ENCODE measurements around the gene CREB5. TPM values are rescaled to one million over a fixed set of nuclear protein-coding genes. Genes with fewer than 3 reads are reported as not detected.

Gene CREB5
- total and polyA plus RNA-seq, 2 donors (not counting 3 experiments of a cell fraction or from before 2014, with no cell fraction given): 19.6 to 28.4 TPM

GRCh38 chr7:28488061-28488791 lies 75.9 kb downstream of the CREB5 start:
- Histone ChIP-seq H3K79me2 (ENCODE audit: control insufficient read depth, insufficient read depth, low read length) (no peaks in the 10 kb centered on the region), H3K36me3 (ENCODE audit: control insufficient read depth in 2 of 2, extremely low read depth in 1 of 2, insufficient read depth in 2 of 2, low read length in 2 of 2) (no peaks in the 10 kb centered on the region), H2AFZ (ENCODE audit: low read depth, low read length) (no peak overlapping the region), H3K27ac (ENCODE audit: insufficient read depth, low read depth, low read length) (no peak overlapping the region), H3K9ac (replicated peaks; ENCODE audit: extremely low read depth, insufficient read depth, low read length) (no peak overlapping the region), H4K20me1 (replicated peaks; ENCODE audit: control insufficient read depth, extremely low read depth, insufficient read depth, low read length) (no peaks in the 10 kb centered on the region), H3K9me1 (replicated peaks; ENCODE audit: control insufficient read depth, extremely low read depth, insufficient read depth, low read length) (no peaks in the 10 kb centered on the region), H3K27me3 (ENCODE audit: control insufficient read depth in 2 of 2, insufficient read depth in 2 of 2, low read length in 2 of 2) (no peaks in the 10 kb centered on the region), H3K4me3 (replicated peaks in 1 of 3; ENCODE audit: insufficient read depth in 1 of 3, low read depth in 1 of 3, low read length in 3 of 3) (no peak overlapping the region), H3K4me1 (ENCODE audit: control insufficient read depth, extremely low read depth, insufficient read depth, low read length) (no peaks in the 10 kb centered on the region), H3K4me2 (ENCODE audit: insufficient read depth, low read length) (no peak overlapping the region), H3K9me3 (replicated peaks; ENCODE audit: control insufficient read depth, insufficient read depth, low read length) (no peaks in the 10 kb centered on the region)
- DNase-seq (ENCODE audit: low read depth, low spot score) (no peak), FAIRE-seq (no peak)
- ChIA-PET POLR2A (no interaction called here), CTCF (no interaction called here)
- TF ChIP-seq MYC (IDR thresholded peaks at IDR 0.05; ENCODE audit: low read depth, low read length) (no peak), JUN (IDR thresholded peaks at IDR 0.05; ENCODE audit: borderline replicate concordance, insufficient read depth, insufficient read length, low read depth) (no peak), EZH2 (IDR thresholded peaks at IDR 0.05; ENCODE audit: borderline replicate concordance, low read depth, low read length, severe bottlenecking) (no peak), CTCF (IDR thresholded peaks at IDR 0.05; ENCODE audit: extremely low read depth in 1 of 2, insufficient read depth in 1 of 2, low read depth in 1 of 2, low read length in 2 of 2) (no peak), POLR2AphosphoS5 (IDR thresholded peaks at IDR 0.05; ENCODE audit: insufficient read depth, low read depth, low read length) (no peak), MAX (IDR thresholded peaks at IDR 0.05; ENCODE audit: insufficient read depth, insufficient read length) (no peak), POLR2A (IDR thresholded peaks at IDR 0.05; ENCODE audit: low read depth, low read length) (no peak), FOS (IDR thresholded peaks at IDR 0.05; ENCODE audit: borderline replicate concordance, insufficient read depth, low read length) (no peak), GATA2 (IDR thresholded peaks at IDR 0.05; ENCODE audit: insufficient read depth, insufficient read length, low read depth, low read length) (no peak)
- intact Hi-C loops (cut with micrococcal nuclease) (no loop called here), dilution Hi-C loops (cut with MboI; ENCODE audit: extremely low pct_ligation_motif_present, low sequenced_read_pairs) (no loop called here)
- BruUV-seq (replicated peaks): no TSS peak

All from endothelial cell of umbilical vein (primary cell).